ENCODE data around the gene ANGPTL8.

DNA sequence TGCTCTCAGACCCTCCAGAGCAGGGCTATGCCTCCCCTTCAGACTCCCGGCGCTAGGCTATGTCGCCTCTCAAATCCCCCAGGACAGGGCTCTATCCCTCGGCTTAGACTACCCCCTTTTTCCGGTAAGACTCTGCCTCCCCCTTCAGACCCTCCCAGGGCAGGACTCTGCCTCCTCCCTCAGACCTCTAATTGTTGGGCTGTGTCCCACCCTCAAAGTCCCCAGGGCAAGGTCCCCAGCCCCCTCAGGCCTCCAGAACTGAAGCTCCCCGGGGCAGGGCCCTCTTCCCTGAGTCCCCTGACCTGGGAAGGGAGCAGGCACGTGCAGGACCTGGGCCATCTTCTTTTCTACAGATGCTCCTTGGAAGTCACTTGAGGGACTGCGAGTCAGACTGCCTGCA lies 45.2 kb upstream of the ANGPTL8 start:
- TF ChIP-seq, protein P1, sequence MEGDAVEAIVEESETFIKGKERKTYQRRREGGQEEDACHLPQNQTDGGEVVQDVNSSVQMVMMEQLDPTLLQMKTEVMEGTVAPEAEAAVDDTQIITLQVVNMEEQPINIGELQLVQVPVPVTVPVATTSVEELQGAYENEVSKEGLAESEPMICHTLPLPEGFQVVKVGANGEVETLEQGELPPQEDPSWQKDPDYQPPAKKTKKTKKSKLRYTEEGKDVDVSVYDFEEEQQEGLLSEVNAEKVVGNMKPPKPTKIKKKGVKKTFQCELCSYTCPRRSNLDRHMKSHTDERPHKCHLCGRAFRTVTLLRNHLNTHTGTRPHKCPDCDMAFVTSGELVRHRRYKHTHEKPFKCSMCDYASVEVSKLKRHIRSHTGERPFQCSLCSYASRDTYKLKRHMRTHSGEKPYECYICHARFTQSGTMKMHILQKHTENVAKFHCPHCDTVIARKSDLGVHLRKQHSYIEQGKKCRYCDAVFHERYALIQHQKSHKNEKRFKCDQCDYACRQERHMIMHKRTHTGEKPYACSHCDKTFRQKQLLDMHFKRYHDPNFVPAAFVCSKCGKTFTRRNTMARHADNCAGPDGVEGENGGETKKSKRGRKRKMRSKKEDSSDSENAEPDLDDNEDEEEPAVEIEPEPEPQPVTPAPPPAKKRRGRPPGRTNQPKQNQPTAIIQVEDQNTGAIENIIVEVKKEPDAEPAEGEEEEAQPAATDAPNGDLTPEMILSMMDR (conservative IDR thresholded peaks at IDR 0.05; ENCODE audit: low read depth, low read length), result no peak
- no peak for TF ChIP-seq EZH2 (IDR thresholded peaks at IDR 0.05; ENCODE audit: borderline replicate concordance, low read depth, low read length, poor library complexity, severe bottlenecking)

Measured in A673 (cell line).